ENCODE measurements around the gene ZNF500.

ZNF500 gene

GRCh38 chr16:4755687-4756086 lies 11.3 kb downstream of the ZNF500 start:
- no peak for TF ChIP-seq EZH2 (IDR thresholded peaks at IDR 0.05; ENCODE audit: borderline replicate concordance, low read length)
- TF ChIP-seq CTCF (IDR thresholded peaks at IDR 0.05; ENCODE audit: low read length), result no peak
- peaks cover 83% of the 10 kb centered on the region for H3K36me3 ChIP-seq (ENCODE audit: insufficient read depth, low read length)
- no peaks in the 10 kb centered on the region for H3K4me1 ChIP-seq (ENCODE audit: insufficient read depth, low read length, severe bottlenecking)
- no peaks in the 10 kb centered on the region for H3K79me2 ChIP-seq (ENCODE audit: insufficient read depth, low read length)
- H2AFZ ChIP-seq (ENCODE audit: low read length), result no peak overlapping the region
- no peaks in the 10 kb centered on the region for H3K9me3 ChIP-seq (ENCODE audit: low read length)
- H4K20me1 ChIP-seq (ENCODE audit: insufficient read depth, low read length), result no peaks in the 10 kb centered on the region
- no peak overlapping the region for H3K9ac ChIP-seq (ENCODE audit: low read length)
- no peaks in the 10 kb centered on the region for H3K9me2 ChIP-seq (ENCODE audit: low read depth, low read length)
- no peak overlapping the region for H3K4me3 ChIP-seq (ENCODE audit: low read depth, low read length, poor library complexity, severe bottlenecking)
- H3F3A ChIP-seq (ENCODE audit: insufficient read depth, low read length), result no peaks in the 10 kb centered on the region
- no peak overlapping the region for H3K27ac ChIP-seq (ENCODE audit: low read depth, low read length, poor library complexity, severe bottlenecking)
- H3K4me2 ChIP-seq (ENCODE audit: low read length), result no peak overlapping the region
- no peaks in the 10 kb centered on the region for H3K27me3 ChIP-seq (ENCODE audit: insufficient read depth, low read length)

- H3K79me2 ChIP-seq (ENCODE audit: insufficient read depth, low read length), result no peaks in the 10 kb centered on the region
- no peak overlapping the region for H3K4me2 ChIP-seq (ENCODE audit: low read length)
- no peak overlapping the region for H3K27ac ChIP-seq (ENCODE audit: low read depth, low read length, poor library complexity, severe bottlenecking)
- H3K9ac ChIP-seq (ENCODE audit: low read length), result no peak overlapping the region
- H3K4me3 ChIP-seq (ENCODE audit: low read depth, low read length, poor library complexity, severe bottlenecking), result no peak overlapping the region
- H3K9me3 ChIP-seq (ENCODE audit: low read length), result no peaks in the 10 kb centered on the region
- H3K9me2 ChIP-seq (ENCODE audit: low read depth, low read length), result no peaks in the 10 kb centered on the region
- no peaks in the 10 kb centered on the region for H3K27me3 ChIP-seq (ENCODE audit: insufficient read depth, low read length)
- no peaks in the 10 kb centered on the region for H3K4me1 ChIP-seq (ENCODE audit: insufficient read depth, low read length, severe bottlenecking)
- peaks cover 78% of the 10 kb centered on the region for H3K36me3 ChIP-seq (ENCODE audit: insufficient read depth, low read length)
- H4K20me1 ChIP-seq (ENCODE audit: insufficient read depth, low read length), result no peaks in the 10 kb centered on the region
- H2AFZ ChIP-seq (ENCODE audit: low read length), result no peak overlapping the region
- no peak for TF ChIP-seq CTCF (IDR thresholded peaks at IDR 0.05; ENCODE audit: low read length)
- no peak for TF ChIP-seq EZH2 (IDR thresholded peaks at IDR 0.05; ENCODE audit: borderline replicate concordance, low read length)
- no peaks in the 10 kb centered on the region for H3F3A ChIP-seq (ENCODE audit: insufficient read depth, low read length)
Measured at GRCh38 chr16:4754865-4755264, 12.1 kb downstream of the ZNF500 start.

GRCh38 chr16:4753227-4753626 lies 13.7 kb downstream of the ZNF500 start:
- Histone ChIP-seq H3K9me3 (ENCODE audit: low read length) (no peaks in the 10 kb centered on the region), H3K27me3 (ENCODE audit: insufficient read depth, low read length) (no peaks in the 10 kb centered on the region), H2AFZ (ENCODE audit: low read length) (no peak overlapping the region), H3K4me3 (ENCODE audit: low read depth, low read length, poor library complexity, severe bottlenecking) (no peak overlapping the region), H3K36me3 (ENCODE audit: insufficient read depth, low read length) (peaks cover 71% of the 10 kb centered on the region), H3K4me2 (ENCODE audit: low read length) (no peak overlapping the region), H3K27ac (ENCODE audit: low read depth, low read length, poor library complexity, severe bottlenecking) (no peak overlapping the region), H3F3A (ENCODE audit: insufficient read depth, low read length) (no peaks in the 10 kb centered on the region), H3K9me2 (ENCODE audit: low read depth, low read length) (no peaks in the 10 kb centered on the region), H3K79me2 (ENCODE audit: insufficient read depth, low read length) (no peaks in the 10 kb centered on the region), H4K20me1 (ENCODE audit: insufficient read depth, low read length) (no peaks in the 10 kb centered on the region), H3K9ac (ENCODE audit: low read length) (no peak overlapping the region), H3K4me1 (ENCODE audit: insufficient read depth, low read length, severe bottlenecking) (peaks cover 3% of the 10 kb centered on the region)
- TF ChIP-seq EZH2 (IDR thresholded peaks at IDR 0.05; ENCODE audit: borderline replicate concordance, low read length) (no peak), CTCF (IDR thresholded peaks at IDR 0.05; ENCODE audit: low read length) (no peak)
